ENCODE data around the gene SCNN1G. TPM values are rescaled to one million over a fixed set of nuclear protein-coding genes. Genes with fewer than 3 reads are reported as not detected.

Gene SCNN1G
- total and polyA plus RNA-seq, 9 of the 15 experiments (the other 6 are each of a cell fraction or from before 2014, with no cell fraction given) = not detected

DNA sequence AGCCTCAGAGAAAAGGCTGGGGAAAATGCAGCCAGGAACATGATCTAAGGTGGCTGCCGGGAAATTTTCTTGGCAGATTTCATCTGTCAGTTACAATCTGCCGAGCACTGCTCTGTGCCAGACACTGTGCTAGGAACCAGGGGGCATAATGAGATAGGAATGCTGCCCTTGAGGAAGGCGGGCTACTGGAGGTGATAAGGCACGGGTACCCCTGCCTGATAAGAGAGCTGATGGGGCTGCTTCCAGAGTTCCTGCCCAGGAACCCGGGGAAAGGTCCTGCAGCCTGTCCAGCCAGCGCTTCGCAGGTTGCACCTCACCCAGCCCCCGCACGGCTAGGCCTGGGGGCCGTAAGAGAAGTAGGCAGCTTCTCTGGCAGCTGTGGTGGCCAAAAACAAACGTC, 3.1 kb downstream of the SCNN1G start (continued):
- TF ChIP-seq ARHGAP35 (IDR thresholded peaks at IDR 0.05; ENCODE audit: partially characterized antibody) (no peak), HLTF (IDR thresholded peaks at IDR 0.05) (no peak)

DNA sequence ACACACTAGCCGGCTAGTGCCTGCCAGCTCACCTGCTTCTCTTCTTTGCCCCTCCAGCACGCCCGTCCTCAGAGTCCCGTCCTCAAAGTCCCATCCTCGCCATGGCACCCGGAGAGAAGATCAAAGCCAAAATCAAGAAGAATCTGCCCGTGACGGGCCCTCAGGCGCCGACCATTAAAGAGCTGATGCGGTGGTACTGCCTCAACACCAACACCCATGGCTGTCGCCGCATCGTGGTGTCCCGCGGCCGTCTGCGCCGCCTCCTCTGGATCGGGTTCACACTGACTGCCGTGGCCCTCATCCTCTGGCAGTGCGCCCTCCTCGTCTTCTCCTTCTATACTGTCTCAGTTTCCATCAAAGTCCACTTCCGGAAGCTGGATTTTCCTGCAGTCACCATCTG, 3.6 kb downstream of the SCNN1G start:
- Histone ChIP-seq H3K79me2 (ENCODE audit: control insufficient read depth, insufficient read depth, low read length) (no peaks in the 10 kb centered on the region), H3K27me3 (ENCODE audit: control insufficient read depth in 2 of 2, insufficient read depth in 2 of 2, low read length in 2 of 2) (peaks cover 22 to 41% of the 10 kb centered on the region in 2 experiments; a peak in 4 of 5 replicates), H3K9me3 (replicated peaks; ENCODE audit: control insufficient read depth, insufficient read depth, low read depth, low read length) (no peaks in the 10 kb centered on the region), H3K4me2 (ENCODE audit: insufficient read depth, low read length) (no peak overlapping the region), H4K20me1 (replicated peaks; ENCODE audit: control insufficient read depth, insufficient read depth, low read length) (peaks cover 3% of the 10 kb centered on the region; the same call in 1 of the 2 replicates), H3K36me3 (ENCODE audit: control insufficient read depth, insufficient read depth, low read length) (no peaks in the 10 kb centered on the region), H2AFZ (ENCODE audit: low read depth, low read length) (no peak overlapping the region), H3K27ac (ENCODE audit: extremely low read depth, low read depth, low read length) (no peak overlapping the region), H3K4me1 (replicated peaks in 1 of 2; ENCODE audit: control insufficient read depth in 2 of 2, insufficient read depth in 2 of 2, low read length in 2 of 2) (peaks cover 0 to 13% of the 10 kb centered on the region in 2 experiments; a peak in 2 of 5 replicates), H3K9ac (ENCODE audit: insufficient read depth in 1 of 2, low read depth in 2 of 2, low read length in 2 of 2) (no peak overlapping the region), H3K4me3 (no peak overlapping the region), H3K9me1 (ENCODE audit: control insufficient read depth, insufficient read depth, low read length) (no peaks in the 10 kb centered on the region)
- TF ChIP-seq COPS2 (conservative IDR thresholded peaks at IDR 0.05) (no peak), PTTG1 (tag; IDR thresholded peaks at IDR 0.05; ENCODE audit: low read depth) (no peak), ZNF551 (CRISPR knock-in tag; IDR thresholded peaks at IDR 0.05) (no peak), ARID4B (CRISPR knock-in tag; IDR thresholded peaks at IDR 0.05) (no peak), POLR3A (IDR thresholded peaks at IDR 0.05; ENCODE audit: borderline replicate concordance, extremely low read depth, insufficient read depth, insufficient read length) (no peak), ESRRA (IDR thresholded peaks at IDR 0.05; ENCODE audit: borderline replicate concordance, low read depth) (no peak), SNIP1 (IDR thresholded peaks at IDR 0.05; ENCODE audit: low read depth) (no peak), KDM2B (CRISPR knock-in tag; IDR thresholded peaks at IDR 0.05) (no peak), PYGO2 (tag; IDR thresholded peaks at IDR 0.05) (no peak)
- TF ChIP-seq, protein P1, sequence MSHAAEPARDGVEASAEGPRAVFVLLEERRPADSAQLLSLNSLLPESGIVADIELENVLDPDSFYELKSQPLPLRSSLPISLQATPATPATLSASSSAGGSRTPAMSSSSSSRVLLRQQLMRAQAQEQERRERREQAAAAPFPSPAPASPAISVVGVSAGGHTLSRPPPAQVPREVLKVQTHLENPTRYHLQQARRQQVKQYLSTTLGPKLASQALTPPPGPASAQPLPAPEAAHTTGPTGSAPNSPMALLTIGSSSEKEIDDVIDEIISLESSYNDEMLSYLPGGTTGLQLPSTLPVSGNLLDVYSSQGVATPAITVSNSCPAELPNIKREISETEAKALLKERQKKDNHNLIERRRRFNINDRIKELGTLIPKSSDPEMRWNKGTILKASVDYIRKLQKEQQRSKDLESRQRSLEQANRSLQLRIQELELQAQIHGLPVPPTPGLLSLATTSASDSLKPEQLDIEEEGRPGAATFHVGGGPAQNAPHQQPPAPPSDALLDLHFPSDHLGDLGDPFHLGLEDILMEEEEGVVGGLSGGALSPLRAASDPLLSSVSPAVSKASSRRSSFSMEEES (CRISPR knock-in tag; IDR thresholded peaks at IDR 0.05) = no peak
- intact Hi-C loops (cut with micrococcal nuclease) = no loop called here
- ChIA-PET POLR2A (interaction anchor here (1.7 kb wide), 1 partner anchor 19 kb away, joined by 3 read pairs; no protein-coding TSS in a partner anchor), CTCF (ENCODE audit: low intra/inter-chr PET ratio) (interaction anchor here (0.5 to 1.0 kb wide), 2 partner anchors 14 to 1284 kb away, joined by 3 read pairs; no protein-coding TSS in a partner anchor)
- WGBS (ENCODE audit: insufficient coverage, low coverage, missing lambda C conversion rate) = 2% methylated on average over 12 of the region's 24 CpGs
- DNase-seq (ENCODE audit: extremely low read depth in 1 of 4, low spot score in 3 of 4) (peak in 1 of 4 experiments; percentile 3), ATAC-seq (no peak), FAIRE-seq (no peak)
- BruUV-seq (replicated peaks) = no TSS peak
- in situ Hi-C loops (cut with MboI) = loop anchor here (10.0 kb wide), 1 partner anchor 249 kb away; no protein-coding TSS in a partner anchor
